Heart right ventricle (tissue), 16 donors: Measurements from ENCODE around the gene CLCA2. TPM values are rescaled to one million over a fixed set of nuclear protein-coding genes. Genes with fewer than 3 reads are reported as not detected.

Source experiments
- ATAC-seq, 8 donors: fragments of 200-7000 bp; cut with Tn5 transposase; one replicate each; pipeline ENCODE4 v1.9.1; 2020; ENCODE audit warnings: mild to moderate bottlenecking in 8 of 8, moderate library complexity in 8 of 8, moderate number of reproducible peaks in 1 of 8
- DNase-seq, 2 donors: peaks; one replicate each; pipeline ENCODE4 v3.0.0-alpha.2; 2020
- H3K27ac ChIP-seq, 10 donors: fragments of 200-600 bp; sonication (generic) in 2 of 10; one replicate each; pipeline versions ENCODE4 v1.5.0 to v1.8.0; 2020 to 2022; ENCODE audit warnings: mild to moderate bottlenecking in 3 of 10
- H3K27me3 ChIP-seq, 7 donors: fragments of 200-600 bp; one replicate each; pipeline ENCODE4 v1.8.0; 2021 to 2022; ENCODE audit warnings: mild to moderate bottlenecking in 2 of 7
- H3K36me3 ChIP-seq, 9 donors: fragments of 200-600 bp; sonication (generic) in 1 of 9; one replicate each; pipeline versions ENCODE4 v1.5.0 to v1.8.0; 2020 to 2022; ENCODE audit warnings: mild to moderate bottlenecking in 2 of 9
- H3K4me1 ChIP-seq, 9 donors: fragments of 200-600 bp; sonication (generic) in 1 of 9; one replicate each; pipeline versions ENCODE4 v1.5.0 to v1.8.0; 2020 to 2022; ENCODE audit warnings: mild to moderate bottlenecking in 4 of 9
- H3K4me3 ChIP-seq, 10 donors: fragments of 200-600 bp; sonication (generic) in 2 of 10; one replicate each; pipeline versions ENCODE4 v1.5.0 to v1.8.0; 2020 to 2022; ENCODE audit warnings: mild to moderate bottlenecking in 7 of 10, moderate library complexity in 2 of 10
- H3K9me3 ChIP-seq, 11 donors: fragments of 200-600 bp in 10 of 11; sonication (generic) in 2 of 11; one replicate each; pipeline versions ENCODE4 v1.5.0 to v1.8.0; 2013 to 2022; ENCODE audit warnings: mild to moderate bottlenecking in 2 of 11, control low read depth in 1 of 11, moderate library complexity in 1 of 11
- WGBS, 2 donors: extraction: QIAGEN DNeasy Blood & Tissue Kit; methylation state at CpG; one replicate each; pipeline ENCODE4 v1.1.7; 2013; ENCODE audit warnings: inconsistent platforms in 1 of 2; 5-methylcytosine and 5-hydroxymethylcytosine counted together
- intact Hi-C, 10 donors: fragments of 100-400 bp; cut with DNase I; formaldehyde crosslinking; loops; one replicate each; pipeline versions ENCODE4 v1.11.1 to v1.14.2; 2022
- polyA plus RNA-seq, 2 donors: library from polyadenylated mRNA; stranded (reverse); fragments of 200-250 nt; gene quantifications; one replicate each; pipeline ENCODE4 v1.2.3, GENCODE V29; 2013
- total RNA-seq, 10 donors: library from RNA; stranded (reverse); fragmentation: NEBNext Ultra II Directional in 3 of 10; extraction: Animal tissue kit (Norgen Biotek cat#: 25700) in 3 of 10; gene quantifications; one replicate each; pipeline versions ENCODE4 v1.2.1 to v1.2.4, GENCODE V29; 2021 to 2023
- TF ChIP-seq, protein P1 (sequence below), 9 donors: fragments of 200-600 bp; sonication (generic) in 2 of 9; IDR thresholded peaks; one replicate each; pipeline versions ENCODE4 v1.5.0 to v1.8.0; 2021 to 2022; ENCODE audit warnings: antibody characterized with exemption in 9 of 9, mild to moderate bottlenecking in 5 of 9, moderate library complexity in 1 of 9
- donor health status: Arrhythmogenic right ventricular cardiomyopathy.
- donor health status: ischemic (EF 13 %, LVEDD 7.1; RV severe dilation, severe dysfunction).
- donor health status: healthy with polysubstance abuse.
- donor health status: DM: no; HTN: yes; CAD: no.
- donor health status: DM: no; HTN: no; CAD: no.
- donor health status: ischemic (EF 25% LVEDD 6.9; RV normal size, moderate dysfunction).
- donor health status: ischemic (EF 25% LVEDD 5.7; RV mildly dilated, moderate dysfunction).
- donor health status: healthy.
- donor health status: DM: yes; HTN: yes; CAD: no.
- donor health status: Ischemic cardiomyopathy.
- donor health status: ischemic (EF 35%, LVEDD 5.7; RV mildly dilated, moderate dysfunction).
- donor health status: nonischemic (EF 11% LVEDD 7.7; RV severe dilation, severe dysfunction).
- donor health status: DM: yes; HTN: yes; CAD: no.
- donor health status: PGD.
- donor health status: ischemic (EF 29% LVEDD 5.4; RV normal size, mild dysfunction).
- donor health status: nonischemic (EF 23%, LVEDD 6.1; RV moderate dilation, normal function).

CLCA2 gene
- total and polyA plus RNA-seq, 12 donors, result 0.03 to 0.07 TPM; not detected in 10

DNA sequence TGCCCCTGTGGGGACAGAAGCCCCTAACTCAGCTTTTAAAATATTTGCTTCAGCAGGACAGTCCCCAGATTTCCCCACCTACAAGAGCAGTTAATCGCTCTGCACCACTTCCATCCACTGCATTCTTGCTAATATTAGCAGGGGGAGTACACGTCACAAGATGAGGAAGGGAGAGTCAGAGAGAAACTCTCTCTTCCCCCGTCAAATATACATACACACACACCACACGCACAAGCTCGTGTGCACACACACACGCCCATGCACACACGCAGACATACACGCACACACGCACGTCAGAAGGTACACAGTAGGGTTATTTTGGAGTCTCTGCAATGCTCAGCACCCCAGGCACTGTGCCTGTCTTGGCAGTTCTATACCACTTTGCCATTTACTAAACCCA is 46.9 kb downstream of the CLCA2 start:
- DNase-seq (no peak), ATAC-seq (no peak)
- Histone ChIP-seq H3K36me3 (no peaks in the 10 kb centered on the region), H3K27ac (no peak overlapping the region), H3K9me3 (no peaks in the 10 kb centered on the region), H3K27me3 (peaks cover 0 to 8% (median 0%) of the 10 kb centered on the region in 7 donors), H3K4me3 (no peak overlapping the region), H3K4me1 (no peaks in the 10 kb centered on the region)
- TF ChIP-seq, protein P1, sequence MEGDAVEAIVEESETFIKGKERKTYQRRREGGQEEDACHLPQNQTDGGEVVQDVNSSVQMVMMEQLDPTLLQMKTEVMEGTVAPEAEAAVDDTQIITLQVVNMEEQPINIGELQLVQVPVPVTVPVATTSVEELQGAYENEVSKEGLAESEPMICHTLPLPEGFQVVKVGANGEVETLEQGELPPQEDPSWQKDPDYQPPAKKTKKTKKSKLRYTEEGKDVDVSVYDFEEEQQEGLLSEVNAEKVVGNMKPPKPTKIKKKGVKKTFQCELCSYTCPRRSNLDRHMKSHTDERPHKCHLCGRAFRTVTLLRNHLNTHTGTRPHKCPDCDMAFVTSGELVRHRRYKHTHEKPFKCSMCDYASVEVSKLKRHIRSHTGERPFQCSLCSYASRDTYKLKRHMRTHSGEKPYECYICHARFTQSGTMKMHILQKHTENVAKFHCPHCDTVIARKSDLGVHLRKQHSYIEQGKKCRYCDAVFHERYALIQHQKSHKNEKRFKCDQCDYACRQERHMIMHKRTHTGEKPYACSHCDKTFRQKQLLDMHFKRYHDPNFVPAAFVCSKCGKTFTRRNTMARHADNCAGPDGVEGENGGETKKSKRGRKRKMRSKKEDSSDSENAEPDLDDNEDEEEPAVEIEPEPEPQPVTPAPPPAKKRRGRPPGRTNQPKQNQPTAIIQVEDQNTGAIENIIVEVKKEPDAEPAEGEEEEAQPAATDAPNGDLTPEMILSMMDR (IDR thresholded peaks at IDR 0.05), result no peak
- intact Hi-C loops, result loop anchor here in 6 of 10 donors (5.0 to 10.0 kb wide), 3 partner anchors 36 to 284 kb away; no protein-coding TSS in a partner anchor
- WGBS, 2 donors, result 80 to 85% methylated on average over 10 of the region's 10 CpGs

DNA sequence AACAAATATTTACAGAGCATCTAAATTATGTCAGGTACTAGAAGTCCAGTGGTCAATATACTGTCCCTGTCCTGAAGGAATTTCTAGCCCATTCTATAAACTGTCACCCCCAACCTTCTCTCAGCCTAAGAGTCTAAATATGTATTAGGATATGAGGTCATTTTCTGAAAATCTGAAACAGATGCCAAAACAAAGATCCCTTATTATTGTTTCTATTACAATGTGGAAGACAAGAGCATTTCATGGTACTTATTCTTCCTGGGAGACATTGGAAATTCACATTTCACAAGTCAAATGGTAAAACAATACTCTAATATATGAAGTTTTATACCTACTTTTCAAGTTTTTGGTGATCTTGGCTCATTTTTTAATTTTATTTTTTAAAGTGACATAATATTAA is 47.3 kb downstream of the CLCA2 start:
- H3K9me3 ChIP-seq, result no peaks in the 10 kb centered on the region
- H3K4me3 ChIP-seq, result no peak overlapping the region
- H3K36me3 ChIP-seq, result no peaks in the 10 kb centered on the region
- intact Hi-C loops, result loop anchor here in 6 of 10 donors (5.0 to 10.0 kb wide), 3 partner anchors 36 to 284 kb away; no protein-coding TSS in a partner anchor
- H3K27me3 ChIP-seq, result peaks cover 0 to 8% (median 0%) of the 10 kb centered on the region in 7 donors
- TF ChIP-seq, protein P1 (IDR thresholded peaks at IDR 0.05), result no peak
- ATAC-seq, result no peak
- no peak for DNase-seq
- H3K27ac ChIP-seq, result no peak overlapping the region
- H3K4me1 ChIP-seq, result no peaks in the 10 kb centered on the region

DNA sequence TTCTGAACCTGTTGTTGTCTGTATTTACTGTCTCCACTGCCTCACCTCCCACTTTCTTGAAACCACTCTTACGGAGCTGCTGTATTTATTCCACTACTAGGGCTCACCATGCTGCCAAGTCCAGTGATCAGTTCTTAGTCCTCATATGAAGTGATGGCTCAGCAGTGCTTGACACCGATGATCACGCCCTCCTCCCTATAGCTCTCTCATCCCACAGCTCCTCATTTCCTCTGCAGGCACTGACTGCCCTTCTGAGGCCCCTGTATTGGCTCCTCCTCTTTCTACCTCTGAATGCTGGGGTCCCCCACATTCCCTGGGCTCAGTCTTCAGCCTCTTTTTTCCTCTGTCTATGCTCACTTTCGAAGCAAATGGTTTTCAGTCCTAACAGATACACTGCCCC is 48.2 kb downstream of the CLCA2 start:
- ATAC-seq (no peak), DNase-seq (no peak)
- Histone ChIP-seq H3K36me3 (no peaks in the 10 kb centered on the region), H3K4me1 (no peaks in the 10 kb centered on the region), H3K27ac (no peak overlapping the region), H3K9me3 (no peaks in the 10 kb centered on the region), H3K4me3 (no peak overlapping the region), H3K27me3 (peaks cover 0 to 8% (median 0%) of the 10 kb centered on the region in 7 donors)
- intact Hi-C loops, result loop anchor here in 7 of 10 donors (2.0 to 10.0 kb wide), 4 partner anchors 31 to 283 kb away; no protein-coding TSS in a partner anchor
- TF ChIP-seq, protein P1 (IDR thresholded peaks at IDR 0.05), result no peak
- 71 to 72% methylated on average over 4 of the region's 4 CpGs for WGBS, 2 donors

- 73 to 90% methylated on average over 3 of the region's 3 CpGs for WGBS, 2 donors
- intact Hi-C loops, result loop anchor here in 7 of 10 donors (2.0 to 10.0 kb wide), 4 partner anchors 30 to 282 kb away; no protein-coding TSS in a partner anchor
- TF ChIP-seq, protein P1 (IDR thresholded peaks at IDR 0.05), result no peak
- Histone ChIP-seq H3K36me3 (no peaks in the 10 kb centered on the region), H3K9me3 (no peaks in the 10 kb centered on the region), H3K4me1 (no peaks in the 10 kb centered on the region), H3K27ac (no peak overlapping the region), H3K4me3 (no peak overlapping the region), H3K27me3 (peaks cover 0 to 8% (median 0%) of the 10 kb centered on the region in 7 donors)
- DNase-seq (no peak), ATAC-seq (no peak)
Measured at GRCh38 chr1:86472767-86473166, 48.8 kb downstream of the CLCA2 start.
